OCI-M1 (cell line): Measurements from ENCODE around the gene RPL28.

Experiments used
- DNase-seq: peaks from one replicate; lab custom pipeline; 2025; lab: John Stamatoyannopoulos, UW

RPL28 gene

DNA sequence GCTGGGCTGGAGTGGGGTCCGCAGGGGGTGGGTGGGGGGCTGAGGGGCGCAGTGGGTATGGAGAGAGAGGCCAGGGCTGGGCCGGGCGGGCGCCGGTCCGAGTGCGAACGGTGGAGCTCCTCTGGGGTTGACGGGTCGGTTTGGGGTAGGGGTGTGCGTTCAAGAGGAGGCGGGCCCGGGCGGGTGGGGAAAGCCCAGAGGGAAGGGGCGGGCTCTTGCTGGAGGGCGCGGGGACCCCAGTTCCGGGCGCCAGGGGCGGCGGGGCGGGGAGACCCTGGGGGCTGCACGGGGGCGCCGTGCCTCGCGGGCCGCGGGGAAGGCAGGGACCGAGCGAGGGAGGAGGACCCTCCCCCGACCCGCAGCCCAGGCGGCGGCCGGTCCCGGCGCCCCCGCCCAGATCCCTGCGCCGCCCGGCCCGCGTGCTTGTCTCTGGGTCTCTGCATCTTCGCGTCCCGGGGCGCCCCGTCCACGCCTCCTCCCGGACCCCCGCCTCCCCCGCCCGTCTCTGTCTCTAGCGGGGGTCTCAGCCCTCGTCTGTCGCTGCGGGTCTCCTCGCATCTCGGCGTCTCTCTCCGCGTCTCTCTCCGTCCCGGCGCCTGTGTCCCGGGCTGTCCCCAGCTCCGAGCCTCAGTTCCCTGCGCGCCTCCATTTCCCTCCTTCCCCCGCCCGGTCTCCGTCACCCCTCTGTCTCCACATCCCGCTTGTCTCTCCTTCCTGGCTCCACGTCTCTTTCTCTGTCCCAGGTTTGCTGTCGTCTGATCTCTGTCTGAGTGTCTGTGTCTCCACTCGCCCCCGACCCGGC is 65.6 kb downstream of the RPL28 start:
- no peak for DNase-seq

- no peak for DNase-seq
These were observed 66.4 kb downstream of the RPL28 start for GRCh38 chr19:55451965-55452748.
